GM21447 (cell line): ENCODE data around the gene SPRR1B.
"Not testable (repeated sequence)": the region's sequence is repeated elsewhere in the genome, so short reads cannot be mapped to it uniquely, and the experiment has no call there.

Experiments used
- ATAC-seq: cut with Tn5 transposase; IDR thresholded peaks from one replicate; pipeline ENCODE4 v1.9.1; 2021; ENCODE audit not compliant: unreplicated experiment

SPRR1B gene

GRCh38 chr1:153035211-153035610, 4.2 kb downstream of the SPRR1B start:
- no peak for ATAC-seq

DNA sequence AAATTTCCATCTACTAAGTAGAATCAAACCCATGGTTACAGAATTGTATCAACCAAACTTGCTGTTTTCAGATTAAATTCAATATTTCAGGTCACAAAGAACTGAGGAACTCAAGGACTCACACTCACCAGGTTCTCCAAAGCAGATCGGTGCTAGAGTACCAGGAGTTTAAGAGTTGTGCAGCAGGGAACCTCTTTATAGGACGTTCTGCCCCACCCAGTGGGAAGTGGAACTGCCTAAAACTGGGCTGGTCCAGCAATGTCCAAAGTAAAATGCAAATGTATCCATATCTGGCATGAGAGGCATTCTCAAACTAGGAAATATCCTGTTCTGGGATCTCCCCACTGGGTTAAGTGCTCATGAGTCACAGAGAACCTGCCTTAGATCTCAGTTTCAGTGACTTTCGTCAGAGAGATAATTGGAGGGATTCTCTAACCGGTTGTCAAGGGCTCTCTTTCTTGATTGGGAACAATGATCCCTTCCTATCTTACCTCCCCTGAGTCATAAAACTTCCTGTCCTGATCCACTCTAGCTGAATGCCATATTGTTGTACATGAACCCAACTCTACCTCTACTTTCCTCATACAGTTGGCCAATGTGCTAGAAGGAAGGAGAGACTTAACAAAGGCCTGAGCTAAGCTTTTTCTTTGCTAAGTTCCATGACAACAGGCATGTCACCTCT, 10.1 kb downstream of the SPRR1B start, which contains the start of gene SPRR2D:
TSS of gene SPRR2D (minus strand) at position 171 of the 682 bp plus-strand sequence. CDS start 774 bp downstream, outside the sequence.
- ATAC-seq = no peak

DNA sequence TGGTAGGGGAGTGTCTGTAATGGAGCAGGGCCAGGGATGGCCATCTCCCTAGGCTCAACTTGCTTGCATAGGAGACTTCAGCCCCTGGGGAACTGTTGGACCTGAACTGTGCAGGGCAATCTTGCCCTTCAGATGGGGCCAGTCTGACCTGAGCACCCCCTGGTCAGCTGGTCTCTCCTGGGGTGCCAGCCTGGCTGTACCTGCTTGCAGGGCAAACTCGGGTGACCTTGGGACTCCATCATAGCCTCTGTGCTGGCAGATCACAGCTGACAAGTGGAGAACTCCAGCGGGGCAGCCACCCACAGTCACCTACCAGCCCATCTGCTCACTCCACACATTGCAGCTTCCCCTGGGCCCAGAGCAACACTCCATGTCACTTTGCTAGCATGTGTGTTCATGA, 18.2 kb downstream of the SPRR1B start:
- ATAC-seq = no peak

GRCh38 chr1:153056111-153056510, 25.1 kb downstream of the SPRR1B start:
- ATAC-seq = not testable (repeated sequence)

DNA sequence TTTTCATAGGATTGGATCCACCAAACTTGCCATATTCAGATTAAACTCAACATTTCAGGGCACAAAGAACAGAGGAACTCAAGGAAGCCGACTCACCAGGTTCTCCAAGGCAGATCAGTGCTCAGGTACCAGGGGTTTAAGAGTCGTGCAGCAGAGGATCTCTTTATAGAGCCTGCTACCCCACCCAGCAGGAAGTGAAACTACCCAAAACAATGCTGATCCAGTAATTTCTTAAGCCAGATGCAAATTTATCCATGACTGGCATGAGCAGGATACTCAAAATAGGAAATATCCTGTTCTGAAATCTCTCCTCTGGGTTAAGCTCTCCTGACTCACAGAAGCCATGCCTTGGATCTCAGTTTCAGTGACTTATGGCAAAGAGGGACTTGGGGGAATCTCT, 26.4 kb downstream of the SPRR1B start, which contains the start of gene SPRR2A:
TSS of gene SPRR2A (minus strand) at position 138 of the 400 bp plus-strand sequence. CDS start 777 bp downstream, outside the sequence.
- no peak for ATAC-seq

GRCh38 chr1:153058154-153058553, 27.2 kb downstream of the SPRR1B start:
- no peak for ATAC-seq

DNA sequence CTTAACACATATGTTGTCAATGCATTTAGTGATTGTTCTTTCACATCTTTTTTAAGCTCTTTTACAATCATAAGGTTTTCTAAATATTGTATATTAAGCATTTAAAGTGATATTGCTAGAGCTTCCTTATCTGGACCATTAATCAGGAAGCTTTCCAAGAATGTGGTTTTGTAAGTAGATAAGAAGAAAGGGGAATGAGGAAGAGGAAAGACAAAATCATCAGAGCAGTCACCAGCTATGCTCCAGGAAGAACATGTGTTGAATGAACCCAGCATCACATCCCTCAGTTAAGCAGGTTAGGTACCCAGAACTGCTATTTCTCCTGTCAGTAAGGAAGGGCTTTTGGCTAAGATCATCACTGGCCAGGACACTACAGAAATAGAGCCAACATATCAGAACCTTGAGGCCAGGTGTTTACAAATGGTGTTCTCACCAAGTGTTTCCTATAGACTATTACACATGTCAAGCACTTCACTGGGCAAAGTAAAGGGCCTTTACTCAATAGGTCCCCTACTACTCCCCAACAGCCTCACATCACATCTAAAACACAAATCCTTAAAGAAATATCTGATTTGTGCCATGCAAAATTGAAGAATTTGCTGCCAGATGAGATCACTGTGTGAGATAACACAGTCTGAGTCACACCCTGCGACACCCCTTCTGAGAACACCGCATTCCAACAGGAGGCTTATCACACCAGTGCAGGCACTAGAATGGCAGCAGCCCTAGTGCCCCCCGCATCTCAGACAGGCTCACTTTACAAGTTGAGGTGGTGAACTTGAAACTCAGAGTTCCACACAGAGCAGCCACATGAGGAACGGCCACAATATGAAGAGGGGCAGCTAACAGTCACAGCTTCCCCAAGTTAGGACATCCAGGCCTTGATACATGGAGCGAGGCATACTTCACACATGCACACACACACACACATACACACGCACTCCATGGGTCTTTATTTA, 28.1 kb downstream of the SPRR1B start:
- no peak for ATAC-seq

DNA sequence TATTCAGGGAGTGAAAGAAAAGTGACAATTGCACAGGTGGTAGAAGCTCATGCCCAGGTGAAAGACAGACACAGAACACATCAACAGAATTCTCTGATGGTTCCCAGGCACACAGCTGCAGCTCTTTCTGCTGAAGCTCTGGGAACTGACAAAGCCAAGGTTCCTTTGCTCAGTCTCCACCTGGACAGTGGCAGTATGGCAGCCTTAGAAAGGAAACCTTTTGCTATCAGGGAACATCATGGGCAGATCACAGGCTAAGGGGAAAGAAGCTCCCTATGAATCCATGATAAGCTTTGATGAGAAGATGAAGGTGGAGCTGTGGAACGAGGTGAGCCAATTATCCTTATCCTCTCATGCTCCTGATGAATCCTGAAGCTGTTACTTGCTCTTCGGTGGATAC, 39.2 kb downstream of the SPRR1B start:
- no peak for ATAC-seq

DNA sequence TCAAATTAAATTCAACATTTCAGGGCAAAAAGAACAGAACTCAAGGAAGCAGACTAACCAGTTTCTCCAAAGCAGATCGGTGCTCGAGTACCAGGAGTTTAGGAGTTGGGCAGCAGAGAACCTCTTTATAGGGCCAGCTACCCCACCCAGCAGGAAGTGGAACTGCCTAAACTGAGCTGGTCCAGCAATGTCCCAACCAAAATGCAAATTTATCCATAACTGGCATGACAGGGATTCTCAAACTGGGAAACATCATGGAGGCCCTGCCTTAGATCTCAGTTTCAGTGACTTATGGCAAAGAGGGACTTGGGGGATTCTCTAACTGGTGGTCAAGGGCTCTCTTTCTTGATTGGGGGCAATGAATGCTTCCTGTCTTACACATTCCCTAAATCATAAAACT, 40.5 kb downstream of the SPRR1B start, which contains the start of gene SPRR2B:
TSS of gene SPRR2B (minus strand) at position 101 of the 400 bp plus-strand sequence. CDS start 772 bp downstream, outside the sequence.
- no peak for ATAC-seq

GRCh38 chr1:153072806-153073726, 42.1 kb downstream of the SPRR1B start:
- ATAC-seq = no peak

GRCh38 chr1:153081736-153082135, 50.7 kb downstream of the SPRR1B start:
- ATAC-seq = no peak
